GM12892 (cell line): ENCODE data around the gene URB1.

Experiments used
- POLR2AphosphoS5 ChIP-seq: IDR thresholded peaks from 2 replicates; pipeline ENCODE4 v1.6.1; 2011; ENCODE audit warnings: low read depth, low read length, control low read depth
- TAF1 ChIP-seq: IDR thresholded peaks from 2 replicates; pipeline ENCODE4 v1.6.1; 2011; ENCODE audit warnings: low read depth, mild to moderate bottlenecking, control low read depth, low read length, borderline replicate concordance

DNA sequence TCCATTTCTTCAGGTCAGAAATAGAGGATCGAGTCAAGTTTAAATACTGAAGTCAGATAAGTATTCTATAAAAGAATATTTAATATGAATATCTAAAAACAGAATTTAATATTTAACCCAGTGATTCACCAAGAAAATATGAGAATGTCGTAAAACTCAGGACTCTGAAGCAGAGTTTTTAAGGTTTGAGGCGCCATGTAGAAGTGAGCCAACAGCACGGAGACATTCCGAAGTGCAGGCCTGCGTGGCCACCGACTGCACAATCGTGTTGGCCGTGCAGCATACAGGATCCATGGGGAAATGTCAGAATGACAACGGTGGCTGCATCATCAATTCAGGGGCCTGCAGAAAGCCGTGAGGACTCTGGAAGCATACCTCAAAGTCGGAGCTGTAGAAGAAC lies 70.7 kb downstream of the URB1 start:
- no peak for TF ChIP-seq TAF1
- TF ChIP-seq POLR2AphosphoS5: no peak
